Ovary (tissue), 3 donors: ENCODE results near the gene CYP4F3.

Experiments
- CTCF ChIP-seq, 3 donors: fragments of 450-650 bp in 2 of 3; fragments of 200-600 bp in 1 of 3; IDR thresholded peaks; one replicate each; pipeline versions ENCODE4 v1.5.1 to v1.8.0; 2016 to 2022; ENCODE audit warnings: antibody characterized with exemption in 3 of 3, mild to moderate bottlenecking in 1 of 3
- EP300 ChIP-seq: sonication (generic); formaldehyde crosslinking; IDR thresholded peaks from one replicate; pipeline ENCODE4 v1.6.1; 2017; ENCODE audit warnings: antibody characterized with exemption
- donor health status: DM: no; HTN: no; CAD: no.

- TF ChIP-seq CTCF (IDR thresholded peaks at IDR 0.05) = no peak
- no peak for TF ChIP-seq EP300
Measured at GRCh38 chr19:15616183-15616582, 24.5 kb upstream of the CYP4F3 start.
